ENCODE measurements around the gene PRR5L.

Gene PRR5L

DNA sequence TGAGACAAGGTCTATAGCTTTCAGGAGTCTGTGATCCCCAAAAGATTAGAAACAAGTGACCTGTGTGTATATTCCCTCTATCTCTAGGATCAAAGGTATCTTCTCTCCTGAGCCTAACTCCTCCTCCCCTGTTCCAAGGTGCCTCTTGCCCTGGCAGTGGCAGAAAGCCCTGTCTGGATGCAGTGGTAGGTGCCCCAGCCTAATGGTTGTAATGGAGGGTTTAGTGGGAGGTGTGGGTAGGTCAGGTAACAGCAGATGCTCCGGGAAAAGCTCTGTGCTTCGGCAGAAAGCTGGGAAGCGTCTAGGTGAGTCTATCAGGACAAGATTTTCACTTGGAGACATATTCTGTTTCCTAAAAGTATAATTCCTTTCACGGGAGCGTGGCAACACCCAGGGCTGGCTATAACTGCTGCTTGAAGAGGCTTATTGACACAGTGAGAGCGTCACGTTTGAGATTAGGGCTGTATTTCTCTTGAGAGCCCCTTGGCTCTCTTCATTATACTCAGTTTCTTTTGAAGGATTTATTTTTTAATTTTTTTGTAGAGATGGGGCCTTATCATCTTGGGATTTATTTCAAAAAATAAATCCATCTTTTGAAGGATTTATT is 49.5 kb downstream of the PRR5L start:
- TF ChIP-seq POLR2AphosphoS5 (IDR thresholded peaks at IDR 0.05; ENCODE audit: low read depth, low read length) (no peak), SIN3A (IDR thresholded peaks at IDR 0.05; ENCODE audit: borderline replicate concordance, insufficient read depth, low read length) (no peak)

DNA sequence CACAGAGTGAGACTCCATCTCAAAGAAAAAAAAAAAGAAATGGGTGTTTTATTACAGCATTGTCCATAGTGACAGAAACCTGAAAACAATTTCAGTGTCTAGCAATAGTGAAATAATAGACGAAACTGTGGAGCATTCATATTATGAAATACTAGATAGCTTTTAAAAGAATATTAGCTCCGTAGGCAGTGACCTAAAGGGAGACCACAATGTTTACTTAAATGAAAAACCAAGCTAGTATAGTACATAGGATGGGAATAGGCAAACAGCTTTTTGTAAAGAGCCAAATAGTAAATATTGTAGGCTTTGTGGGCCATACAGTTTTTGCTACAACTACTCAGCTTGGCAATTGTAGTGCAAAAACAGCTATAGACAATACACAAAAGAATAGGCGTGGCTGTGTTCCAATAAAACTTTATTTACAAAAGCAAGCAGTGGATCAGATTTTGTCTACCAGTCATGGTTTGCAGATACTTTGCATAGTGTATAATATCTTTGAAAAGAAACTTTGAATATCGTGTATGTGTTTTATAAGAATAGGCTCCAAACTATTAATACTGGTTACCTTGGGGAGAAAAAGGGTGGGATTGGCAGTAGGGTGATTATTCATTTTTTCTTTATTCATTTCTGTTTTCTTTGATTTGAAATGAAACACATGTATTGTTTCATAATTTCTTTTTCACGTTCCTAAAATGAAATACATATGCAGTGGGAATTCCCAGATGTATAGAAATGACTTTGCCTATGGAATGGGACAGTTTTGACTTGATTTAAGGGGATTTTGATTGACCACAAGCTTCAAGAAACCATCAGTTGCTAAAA is 50.7 kb downstream of the PRR5L start:
- no peak for TF ChIP-seq SIN3A (IDR thresholded peaks at IDR 0.05; ENCODE audit: borderline replicate concordance, insufficient read depth, low read length)
- no peak for TF ChIP-seq POLR2AphosphoS5 (IDR thresholded peaks at IDR 0.05; ENCODE audit: low read depth, low read length)
- no peak for TF ChIP-seq FOXP2 (optimal IDR thresholded peaks at IDR 0.05; ENCODE audit: borderline replicate concordance, extremely low read depth, extremely low read length, insufficient read depth)
- TF ChIP-seq, protein P1, sequence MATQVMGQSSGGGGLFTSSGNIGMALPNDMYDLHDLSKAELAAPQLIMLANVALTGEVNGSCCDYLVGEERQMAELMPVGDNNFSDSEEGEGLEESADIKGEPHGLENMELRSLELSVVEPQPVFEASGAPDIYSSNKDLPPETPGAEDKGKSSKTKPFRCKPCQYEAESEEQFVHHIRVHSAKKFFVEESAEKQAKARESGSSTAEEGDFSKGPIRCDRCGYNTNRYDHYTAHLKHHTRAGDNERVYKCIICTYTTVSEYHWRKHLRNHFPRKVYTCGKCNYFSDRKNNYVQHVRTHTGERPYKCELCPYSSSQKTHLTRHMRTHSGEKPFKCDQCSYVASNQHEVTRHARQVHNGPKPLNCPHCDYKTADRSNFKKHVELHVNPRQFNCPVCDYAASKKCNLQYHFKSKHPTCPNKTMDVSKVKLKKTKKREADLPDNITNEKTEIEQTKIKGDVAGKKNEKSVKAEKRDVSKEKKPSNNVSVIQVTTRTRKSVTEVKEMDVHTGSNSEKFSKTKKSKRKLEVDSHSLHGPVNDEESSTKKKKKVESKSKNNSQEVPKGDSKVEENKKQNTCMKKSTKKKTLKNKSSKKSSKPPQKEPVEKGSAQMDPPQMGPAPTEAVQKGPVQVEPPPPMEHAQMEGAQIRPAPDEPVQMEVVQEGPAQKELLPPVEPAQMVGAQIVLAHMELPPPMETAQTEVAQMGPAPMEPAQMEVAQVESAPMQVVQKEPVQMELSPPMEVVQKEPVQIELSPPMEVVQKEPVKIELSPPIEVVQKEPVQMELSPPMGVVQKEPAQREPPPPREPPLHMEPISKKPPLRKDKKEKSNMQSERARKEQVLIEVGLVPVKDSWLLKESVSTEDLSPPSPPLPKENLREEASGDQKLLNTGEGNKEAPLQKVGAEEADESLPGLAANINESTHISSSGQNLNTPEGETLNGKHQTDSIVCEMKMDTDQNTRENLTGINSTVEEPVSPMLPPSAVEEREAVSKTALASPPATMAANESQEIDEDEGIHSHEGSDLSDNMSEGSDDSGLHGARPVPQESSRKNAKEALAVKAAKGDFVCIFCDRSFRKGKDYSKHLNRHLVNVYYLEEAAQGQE (IDR thresholded peaks at IDR 0.05; ENCODE audit: insufficient read depth in 1 of 2, low read depth in 2 of 2, low read length in 2 of 2) = no peak
- TF ChIP-seq TAF1 (IDR thresholded peaks at IDR 0.05; ENCODE audit: borderline replicate concordance, insufficient read depth, low read length) = no peak

DNA sequence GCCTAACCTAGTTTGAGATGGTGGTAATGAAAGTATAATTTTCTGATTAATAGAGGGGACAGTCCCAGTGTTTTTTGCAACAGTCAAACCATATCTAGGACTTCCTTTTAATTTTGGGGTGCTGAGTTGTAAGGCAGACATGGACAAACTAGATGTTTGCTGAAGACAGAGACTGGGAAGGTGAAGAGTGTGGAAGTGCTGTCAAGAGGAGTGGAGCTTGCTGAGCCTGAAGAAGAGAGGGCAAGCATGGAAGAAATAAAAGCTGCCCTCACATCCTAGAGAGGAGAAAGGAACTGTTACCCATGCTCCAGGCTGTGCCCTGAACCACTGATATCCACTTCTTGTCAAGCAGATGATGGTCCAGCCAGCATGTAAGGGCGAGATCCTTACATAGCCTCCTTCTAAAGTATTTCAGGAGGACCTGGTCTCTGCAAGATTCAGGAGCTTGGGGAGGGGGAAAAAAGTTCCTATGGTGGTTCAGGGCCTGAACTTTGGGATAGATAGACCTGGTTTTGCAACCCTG is 51.4 kb downstream of the PRR5L start:
- TF ChIP-seq FOXP2 (optimal IDR thresholded peaks at IDR 0.05; ENCODE audit: borderline replicate concordance, extremely low read depth, extremely low read length, insufficient read depth) = no peak
- no peak for TF ChIP-seq SIN3A (IDR thresholded peaks at IDR 0.05; ENCODE audit: borderline replicate concordance, insufficient read depth, low read length)
- no peak for TF ChIP-seq POLR2AphosphoS5 (IDR thresholded peaks at IDR 0.05; ENCODE audit: low read depth, low read length)
- TF ChIP-seq TAF1 (IDR thresholded peaks at IDR 0.05; ENCODE audit: borderline replicate concordance, insufficient read depth, low read length) = no peak
- TF ChIP-seq, protein P1 (IDR thresholded peaks at IDR 0.05; ENCODE audit: insufficient read depth in 1 of 2, low read depth in 2 of 2, low read length in 2 of 2) = no peak

DNA sequence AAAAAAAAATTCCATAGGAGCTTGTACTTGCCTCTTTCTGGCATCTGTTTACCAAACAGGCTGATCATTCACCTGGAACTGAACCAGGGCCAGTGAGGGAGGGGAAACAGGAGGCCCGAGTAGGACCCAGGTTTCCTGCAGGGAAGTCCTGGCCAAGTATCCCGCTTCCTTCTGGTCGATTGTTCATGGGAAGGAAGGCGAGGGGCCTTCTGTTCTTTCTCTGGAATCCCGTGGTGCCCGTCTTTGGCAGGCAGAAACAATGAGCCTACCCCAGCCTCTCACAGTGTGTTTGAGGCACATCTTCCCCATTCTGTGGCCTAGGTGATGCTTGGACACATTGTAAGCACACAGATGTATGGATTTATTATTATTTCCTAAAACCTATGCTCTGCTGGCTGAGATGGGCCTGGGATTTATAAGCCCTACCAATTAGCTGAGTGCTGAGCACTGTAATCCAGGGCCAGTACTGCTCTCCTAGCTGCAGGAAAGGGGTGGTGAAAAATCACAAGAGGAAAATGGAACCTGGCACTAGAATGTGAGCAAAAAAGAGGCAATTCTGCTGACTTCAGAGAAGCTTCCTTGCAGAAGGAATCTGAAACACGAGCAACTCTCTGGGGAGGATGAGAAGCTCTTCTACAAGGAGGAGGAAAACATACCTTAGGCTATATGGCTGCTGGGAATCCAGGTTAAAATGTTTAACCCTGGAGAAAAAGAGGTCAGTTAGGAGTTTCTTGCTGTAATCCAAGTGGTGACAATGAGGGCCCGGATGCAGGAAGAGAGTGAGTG is 53.5 kb downstream of the PRR5L start:
- TF ChIP-seq, protein P1 (IDR thresholded peaks at IDR 0.05; ENCODE audit: insufficient read depth in 1 of 2, low read depth in 2 of 2, low read length in 2 of 2) = no peak
- TF ChIP-seq POLR2AphosphoS5 (IDR thresholded peaks at IDR 0.05; ENCODE audit: low read depth, low read length) (no peak), TAF1 (IDR thresholded peaks at IDR 0.05; ENCODE audit: borderline replicate concordance, insufficient read depth, low read length) (no peak), SIN3A (IDR thresholded peaks at IDR 0.05; ENCODE audit: borderline replicate concordance, insufficient read depth, low read length) (no peak), FOXP2 (optimal IDR thresholded peaks at IDR 0.05; ENCODE audit: borderline replicate concordance, extremely low read depth, extremely low read length, insufficient read depth) (no peak)

DNA sequence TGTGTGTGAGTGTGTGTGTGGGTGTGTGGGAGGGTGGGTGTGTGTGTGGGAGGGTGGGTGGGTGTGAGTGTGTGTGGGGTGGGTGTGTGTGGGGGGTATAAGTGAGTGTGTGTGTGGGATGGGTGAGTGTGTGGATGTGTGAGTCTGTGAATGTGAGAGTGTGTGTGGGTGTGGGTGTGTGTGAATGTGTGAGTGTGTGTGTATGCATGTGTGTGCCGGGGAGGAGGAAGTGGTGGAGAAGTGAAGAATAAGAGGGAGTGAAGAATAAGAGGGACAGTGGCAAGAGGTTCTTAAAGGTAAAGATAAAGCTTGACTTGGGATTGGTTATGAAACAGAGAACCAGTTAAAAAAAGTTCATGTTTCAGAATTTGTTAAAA is 54.0 kb downstream of the PRR5L start:
- TF ChIP-seq, protein P1 (IDR thresholded peaks at IDR 0.05; ENCODE audit: insufficient read depth in 1 of 2, low read depth in 2 of 2, low read length in 2 of 2) = no peak
- TF ChIP-seq FOXP2 (optimal IDR thresholded peaks at IDR 0.05; ENCODE audit: borderline replicate concordance, extremely low read depth, extremely low read length, insufficient read depth) = no peak
- no peak for TF ChIP-seq POLR2AphosphoS5 (IDR thresholded peaks at IDR 0.05; ENCODE audit: low read depth, low read length)
- TF ChIP-seq TAF1 (IDR thresholded peaks at IDR 0.05; ENCODE audit: borderline replicate concordance, insufficient read depth, low read length) = no peak
- no peak for TF ChIP-seq SIN3A (IDR thresholded peaks at IDR 0.05; ENCODE audit: borderline replicate concordance, insufficient read depth, low read length)

Measured in PFSK-1 (cell line).